Fibroblast of lung (primary cell): ENCODE data around the gene GOLGA5. TPM values are rescaled to one million over a fixed set of nuclear protein-coding genes. Genes with fewer than 3 reads are reported as not detected.
A peak's percentile ranks its signal among the peaks of the same experiment; 100 is the strongest.

Experiments used
- DNase-seq, 2 donors: peaks; one replicate each; pipeline versions ENCODE4 v3.0.0 to v3.0.0-alpha.2; 2010; ENCODE audit warnings: low read depth in 2 of 2
- H2AFZ ChIP-seq: 2 replicates; pipeline ENCODE4 v1.5.1; 2012; ENCODE audit warnings: low read length, control low read depth, inconsistent platforms
- H3K27ac ChIP-seq: 2 replicates; pipeline ENCODE4 v1.5.1; 2011; ENCODE audit warnings: low read length, control low read depth; ENCODE audit not compliant: insufficient read depth
- H3K27me3 ChIP-seq: 2 replicates; pipeline ENCODE4 v1.5.1; 2011; ENCODE audit warnings: mild to moderate bottlenecking, low read length; ENCODE audit not compliant: control insufficient read depth, insufficient read depth
- H3K36me3 ChIP-seq: 2 replicates; pipeline ENCODE4 v1.5.1; 2011; ENCODE audit warnings: low read length; ENCODE audit not compliant: control insufficient read depth, insufficient read depth
- H3K4me1 ChIP-seq: 2 replicates; pipeline ENCODE4 v1.5.1; 2011; ENCODE audit warnings: low read length; ENCODE audit not compliant: control insufficient read depth, insufficient read depth; ENCODE audit errors: extremely low read depth
- H3K4me2 ChIP-seq: 2 replicates; pipeline ENCODE4 v1.5.1; 2011; ENCODE audit warnings: low read length, control low read depth; ENCODE audit not compliant: insufficient read depth; ENCODE audit errors: extremely low read depth
- H3K4me3 ChIP-seq, 4 experiments: fragments of 200-600 bp in 1 of 4; sonication (generic) in 1 of 4; replicated peaks in 1 of 4; 2 replicates each; pipeline ENCODE4 v1.5.1; 2011 to 2016; ENCODE audit warnings: low read length in 4 of 4, low read depth in 3 of 4, mild to moderate bottlenecking in 3 of 4, control low read depth in 2 of 4, inconsistent platforms in 1 of 4, mixed read lengths in 1 of 4; ENCODE audit not compliant: insufficient read depth in 1 of 4; ENCODE audit errors: control extremely low read depth in 1 of 4
- H3K79me2 ChIP-seq: 2 replicates; pipeline ENCODE4 v1.5.1; 2012; ENCODE audit warnings: mild to moderate bottlenecking, low read length, inconsistent platforms; ENCODE audit not compliant: control insufficient read depth, insufficient read depth
- H3K9ac ChIP-seq: 2 replicates; pipeline ENCODE4 v1.5.1; 2011; ENCODE audit warnings: mild to moderate bottlenecking, low read length, control low read depth; ENCODE audit not compliant: insufficient read depth
- H3K9me3 ChIP-seq: 2 replicates; pipeline ENCODE4 v1.5.1; 2012; ENCODE audit warnings: low read depth, low read length; ENCODE audit not compliant: control insufficient read depth, insufficient read depth
- H4K20me1 ChIP-seq: 2 replicates; pipeline ENCODE4 v1.5.1; 2011; ENCODE audit warnings: low read length; ENCODE audit not compliant: control insufficient read depth, insufficient read depth; ENCODE audit errors: extremely low read depth
- EZH2 ChIP-seq: IDR thresholded peaks from 2 replicates; pipeline ENCODE4 v1.5.1; 2012; ENCODE audit warnings: low read length, control low read depth, mild to moderate bottlenecking; ENCODE audit errors: missing control alignments
- polyA minus RNA-seq: library from RNA; depleted of rRNA, polyadenylated mRNA; stranded (reverse); fragments of >200 nt; gene quantifications from 2 replicates; pipeline ENCODE4 v1.2.3, GENCODE V29; 2011; ENCODE audit warnings: low replicate concordance
- polyA plus RNA-seq, 2 donors: library from polyadenylated mRNA; depleted of rRNA in 1 of 2; stranded (reverse) in 1 of 2; unstranded in 1 of 2; fragments of >200 nt; gene quantifications; 2 replicates each; pipeline ENCODE4 v1.2.1, GENCODE V29; 2011 to 2012; ENCODE audit warnings: missing spikeins in 1 of 2
- total RNA-seq: library from RNA; depleted of rRNA; stranded (reverse); fragments of >200 nt; gene quantifications from 2 replicates; pipeline ENCODE4 v1.2.1, GENCODE V29; 2014
- TF ChIP-seq, protein P1 (sequence below), 2 donors: IDR thresholded peaks in 1 of 2; conservative IDR thresholded peaks in 1 of 2; 1 replicate in 1 of 2; 2 replicates in 1 of 2; pipeline ENCODE4 v1.5.1; 2011 to 2012; ENCODE audit warnings: low read length in 2 of 2, control low read depth in 1 of 2, inconsistent platforms in 1 of 2, low read depth in 1 of 2, mild to moderate bottlenecking in 1 of 2

GOLGA5 gene, protein sequence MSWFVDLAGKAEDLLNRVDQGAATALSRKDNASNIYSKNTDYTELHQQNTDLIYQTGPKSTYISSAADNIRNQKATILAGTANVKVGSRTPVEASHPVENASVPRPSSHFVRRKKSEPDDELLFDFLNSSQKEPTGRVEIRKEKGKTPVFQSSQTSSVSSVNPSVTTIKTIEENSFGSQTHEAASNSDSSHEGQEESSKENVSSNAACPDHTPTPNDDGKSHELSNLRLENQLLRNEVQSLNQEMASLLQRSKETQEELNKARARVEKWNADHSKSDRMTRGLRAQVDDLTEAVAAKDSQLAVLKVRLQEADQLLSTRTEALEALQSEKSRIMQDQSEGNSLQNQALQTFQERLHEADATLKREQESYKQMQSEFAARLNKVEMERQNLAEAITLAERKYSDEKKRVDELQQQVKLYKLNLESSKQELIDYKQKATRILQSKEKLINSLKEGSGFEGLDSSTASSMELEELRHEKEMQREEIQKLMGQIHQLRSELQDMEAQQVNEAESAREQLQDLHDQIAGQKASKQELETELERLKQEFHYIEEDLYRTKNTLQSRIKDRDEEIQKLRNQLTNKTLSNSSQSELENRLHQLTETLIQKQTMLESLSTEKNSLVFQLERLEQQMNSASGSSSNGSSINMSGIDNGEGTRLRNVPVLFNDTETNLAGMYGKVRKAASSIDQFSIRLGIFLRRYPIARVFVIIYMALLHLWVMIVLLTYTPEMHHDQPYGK
- total RNA-seq: 46.9 and 47.3 TPM in 2 replicates
- 44.8 and 71.1 TPM in 2 replicates for polyA plus RNA-seq
- 30.6 and 43.5 TPM in 2 replicates for polyA plus RNA-seq (2012)
- polyA minus RNA-seq: 3.4 and 11.5 TPM in 2 replicates

DNA sequence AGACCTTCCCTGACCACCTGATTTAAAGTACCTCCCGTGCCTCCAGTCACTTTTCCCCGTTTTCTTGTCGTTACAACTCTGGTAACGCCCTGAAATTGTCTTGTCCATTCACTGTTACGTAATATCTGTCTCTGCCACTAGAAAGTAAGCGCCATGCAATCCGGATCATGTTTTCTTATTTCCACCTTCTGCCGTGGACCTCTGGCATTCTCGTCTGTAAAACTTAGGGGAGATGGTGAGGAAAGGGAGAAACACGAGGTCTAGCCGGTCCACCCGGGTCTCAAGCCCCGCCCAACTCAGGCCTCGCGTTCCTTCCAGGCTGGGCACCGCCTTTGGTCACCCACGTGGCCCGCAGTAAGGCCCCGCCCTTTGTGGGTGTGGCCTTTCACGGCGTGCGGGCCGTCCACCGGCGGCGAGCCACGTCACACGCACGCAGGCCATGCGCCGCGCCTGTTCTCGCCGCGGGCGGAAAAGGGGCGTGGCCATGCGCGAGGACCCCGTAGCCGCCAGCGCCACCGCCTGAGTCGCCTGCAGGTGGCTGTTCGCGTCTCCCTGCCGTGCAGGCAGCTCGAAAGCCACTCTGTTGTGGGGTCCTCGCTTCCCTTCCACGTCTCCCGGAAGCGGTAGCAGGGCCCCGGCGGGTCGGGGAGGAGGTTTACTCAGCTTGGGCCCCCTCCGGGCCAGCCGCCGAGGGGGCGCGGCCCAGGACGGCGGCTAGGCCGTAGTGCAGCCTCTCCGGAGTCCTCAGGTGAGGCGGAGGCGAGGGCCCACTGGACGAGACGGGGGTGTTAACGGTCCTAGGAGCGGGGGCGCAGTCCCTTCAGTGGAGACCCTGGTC is at the start of gene GOLGA5:
Gene GOLGA5 (plus strand): TSS at position 597 of the 838 bp plus-strand sequence. CDS start 3,133 bp downstream, outside the sequence.
- DNase-seq: peak; percentile 94 to 98
- Histone ChIP-seq H3K36me3 (peaks cover 5% of the 10 kb centered on the region), H3K27ac (peak within 1 kb of the TSS; percentile 99), H2AFZ (peak within 1 kb of the TSS; percentile 65), H3K27me3 (no peaks in the 10 kb centered on the region), H3K9ac (peak within 1 kb of the TSS; percentile 96), H3K9me3 (no peaks in the 10 kb centered on the region), H3K4me3 (peak within 1 kb of the TSS; percentile 83 to 100 (median 98)), H3K4me2 (peak within 1 kb of the TSS; percentile 84), H3K4me1 (peaks cover 5% of the 10 kb centered on the region), H4K20me1 (no peaks in the 10 kb centered on the region), H3K79me2 (peaks cover 38% of the 10 kb centered on the region)
- no peak for TF ChIP-seq EZH2
- TF ChIP-seq, protein P1, sequence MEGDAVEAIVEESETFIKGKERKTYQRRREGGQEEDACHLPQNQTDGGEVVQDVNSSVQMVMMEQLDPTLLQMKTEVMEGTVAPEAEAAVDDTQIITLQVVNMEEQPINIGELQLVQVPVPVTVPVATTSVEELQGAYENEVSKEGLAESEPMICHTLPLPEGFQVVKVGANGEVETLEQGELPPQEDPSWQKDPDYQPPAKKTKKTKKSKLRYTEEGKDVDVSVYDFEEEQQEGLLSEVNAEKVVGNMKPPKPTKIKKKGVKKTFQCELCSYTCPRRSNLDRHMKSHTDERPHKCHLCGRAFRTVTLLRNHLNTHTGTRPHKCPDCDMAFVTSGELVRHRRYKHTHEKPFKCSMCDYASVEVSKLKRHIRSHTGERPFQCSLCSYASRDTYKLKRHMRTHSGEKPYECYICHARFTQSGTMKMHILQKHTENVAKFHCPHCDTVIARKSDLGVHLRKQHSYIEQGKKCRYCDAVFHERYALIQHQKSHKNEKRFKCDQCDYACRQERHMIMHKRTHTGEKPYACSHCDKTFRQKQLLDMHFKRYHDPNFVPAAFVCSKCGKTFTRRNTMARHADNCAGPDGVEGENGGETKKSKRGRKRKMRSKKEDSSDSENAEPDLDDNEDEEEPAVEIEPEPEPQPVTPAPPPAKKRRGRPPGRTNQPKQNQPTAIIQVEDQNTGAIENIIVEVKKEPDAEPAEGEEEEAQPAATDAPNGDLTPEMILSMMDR (conservative IDR thresholded peaks at IDR 0.05 in 1 of 2, IDR thresholded peaks at IDR 0.05 in 1 of 2; ENCODE audit: low read depth in 1 of 2, low read length in 2 of 2): no peak

DNA sequence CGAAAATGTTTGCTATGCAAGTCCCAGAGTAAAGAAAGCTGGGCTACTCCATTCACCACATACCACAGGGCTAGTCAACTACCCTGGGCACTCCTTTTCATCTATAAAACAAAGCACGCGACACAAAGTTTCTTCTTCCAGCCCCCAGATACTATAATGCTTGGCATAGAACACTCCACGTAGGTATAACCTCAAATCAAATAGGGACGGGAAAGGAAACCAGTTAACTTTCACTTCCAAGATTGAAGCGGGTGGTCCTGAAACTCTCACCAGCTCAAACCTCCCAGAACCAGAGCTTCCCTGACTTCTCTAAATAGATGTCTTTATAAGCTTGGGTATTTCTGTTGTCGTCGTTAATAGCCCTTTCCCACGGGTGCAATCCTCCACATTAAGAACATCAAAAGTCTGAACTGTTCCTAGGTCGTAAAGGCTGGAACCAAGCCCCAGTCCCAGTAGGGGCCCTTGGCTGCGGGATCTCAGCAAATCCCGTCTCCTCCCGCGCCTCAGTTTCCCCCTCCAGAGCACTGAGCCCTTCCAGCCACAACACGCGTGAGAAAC is 46.3 kb upstream of the GOLGA5 start:
- TF ChIP-seq EZH2: no peak
- TF ChIP-seq, protein P1 (conservative IDR thresholded peaks at IDR 0.05 in 1 of 2, IDR thresholded peaks at IDR 0.05 in 1 of 2; ENCODE audit: low read depth in 1 of 2, low read length in 2 of 2): no peak
- H2AFZ ChIP-seq: peak overlapping the region; percentile 80
- H3K9ac ChIP-seq: peak overlapping the region; percentile 73
- H3K27ac ChIP-seq: peak overlapping the region; percentile 56
- H3K27me3 ChIP-seq: peaks cover 2% of the 10 kb centered on the region
- no peaks in the 10 kb centered on the region for H4K20me1 ChIP-seq
- peak in 1 of 2 donors; percentile 38 for DNase-seq
- H3K36me3 ChIP-seq: no peaks in the 10 kb centered on the region
- peak overlapping the region; percentile 99 for H3K4me2 ChIP-seq
- H3K9me3 ChIP-seq: no peaks in the 10 kb centered on the region
- no peaks in the 10 kb centered on the region for H3K4me1 ChIP-seq
- H3K79me2 ChIP-seq: no peaks in the 10 kb centered on the region
- peak overlapping the region; percentile 68 to 76 (median 74) for H3K4me3 ChIP-seq
